ENCODE measurements around the gene PTOV1. TPM values are rescaled to one million over a fixed set of nuclear protein-coding genes. Genes with fewer than 3 reads are reported as not detected.

PTOV1 gene
- total RNA-seq, 2 donors from 2014 or later, result 179 to 252 TPM

GRCh38 chr19:49906879-49907564 is 56.1 kb downstream of the PTOV1 start:
- 88% methylated on average over 16 of the region's 16 CpGs for WGBS
- no peak for DNase-seq (ENCODE audit: low spot score)
- Histone ChIP-seq H3K9me3 (no peaks in the 10 kb centered on the region), H3K4me3 (no peak overlapping the region), H3K27me3 (replicated peaks; ENCODE audit: insufficient read depth) (no peaks in the 10 kb centered on the region), H3K4me1 (replicated peaks) (no peaks in the 10 kb centered on the region), H3K36me3 (no peaks in the 10 kb centered on the region), H3K27ac (no peak overlapping the region)
- intact Hi-C loops (cut with DNase I), result no loop called here
- TF ChIP-seq, protein P1, sequence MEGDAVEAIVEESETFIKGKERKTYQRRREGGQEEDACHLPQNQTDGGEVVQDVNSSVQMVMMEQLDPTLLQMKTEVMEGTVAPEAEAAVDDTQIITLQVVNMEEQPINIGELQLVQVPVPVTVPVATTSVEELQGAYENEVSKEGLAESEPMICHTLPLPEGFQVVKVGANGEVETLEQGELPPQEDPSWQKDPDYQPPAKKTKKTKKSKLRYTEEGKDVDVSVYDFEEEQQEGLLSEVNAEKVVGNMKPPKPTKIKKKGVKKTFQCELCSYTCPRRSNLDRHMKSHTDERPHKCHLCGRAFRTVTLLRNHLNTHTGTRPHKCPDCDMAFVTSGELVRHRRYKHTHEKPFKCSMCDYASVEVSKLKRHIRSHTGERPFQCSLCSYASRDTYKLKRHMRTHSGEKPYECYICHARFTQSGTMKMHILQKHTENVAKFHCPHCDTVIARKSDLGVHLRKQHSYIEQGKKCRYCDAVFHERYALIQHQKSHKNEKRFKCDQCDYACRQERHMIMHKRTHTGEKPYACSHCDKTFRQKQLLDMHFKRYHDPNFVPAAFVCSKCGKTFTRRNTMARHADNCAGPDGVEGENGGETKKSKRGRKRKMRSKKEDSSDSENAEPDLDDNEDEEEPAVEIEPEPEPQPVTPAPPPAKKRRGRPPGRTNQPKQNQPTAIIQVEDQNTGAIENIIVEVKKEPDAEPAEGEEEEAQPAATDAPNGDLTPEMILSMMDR (IDR thresholded peaks at IDR 0.05), result no peak
- TF ChIP-seq POLR2A (IDR thresholded peaks at IDR 0.05) (no peak), POLR2AphosphoS5 (IDR thresholded peaks at IDR 0.05) (no peak)

- WGBS, result 93% methylated on average over 23 of the region's 23 CpGs
- no peak for TF ChIP-seq POLR2AphosphoS5 (IDR thresholded peaks at IDR 0.05)
- TF ChIP-seq, protein P1 (IDR thresholded peaks at IDR 0.05), result no peak
- no peak for TF ChIP-seq POLR2A (IDR thresholded peaks at IDR 0.05)
Observed at GRCh38 chr19:49907745-49908446, 56.9 kb downstream of the PTOV1 start.

DNA sequence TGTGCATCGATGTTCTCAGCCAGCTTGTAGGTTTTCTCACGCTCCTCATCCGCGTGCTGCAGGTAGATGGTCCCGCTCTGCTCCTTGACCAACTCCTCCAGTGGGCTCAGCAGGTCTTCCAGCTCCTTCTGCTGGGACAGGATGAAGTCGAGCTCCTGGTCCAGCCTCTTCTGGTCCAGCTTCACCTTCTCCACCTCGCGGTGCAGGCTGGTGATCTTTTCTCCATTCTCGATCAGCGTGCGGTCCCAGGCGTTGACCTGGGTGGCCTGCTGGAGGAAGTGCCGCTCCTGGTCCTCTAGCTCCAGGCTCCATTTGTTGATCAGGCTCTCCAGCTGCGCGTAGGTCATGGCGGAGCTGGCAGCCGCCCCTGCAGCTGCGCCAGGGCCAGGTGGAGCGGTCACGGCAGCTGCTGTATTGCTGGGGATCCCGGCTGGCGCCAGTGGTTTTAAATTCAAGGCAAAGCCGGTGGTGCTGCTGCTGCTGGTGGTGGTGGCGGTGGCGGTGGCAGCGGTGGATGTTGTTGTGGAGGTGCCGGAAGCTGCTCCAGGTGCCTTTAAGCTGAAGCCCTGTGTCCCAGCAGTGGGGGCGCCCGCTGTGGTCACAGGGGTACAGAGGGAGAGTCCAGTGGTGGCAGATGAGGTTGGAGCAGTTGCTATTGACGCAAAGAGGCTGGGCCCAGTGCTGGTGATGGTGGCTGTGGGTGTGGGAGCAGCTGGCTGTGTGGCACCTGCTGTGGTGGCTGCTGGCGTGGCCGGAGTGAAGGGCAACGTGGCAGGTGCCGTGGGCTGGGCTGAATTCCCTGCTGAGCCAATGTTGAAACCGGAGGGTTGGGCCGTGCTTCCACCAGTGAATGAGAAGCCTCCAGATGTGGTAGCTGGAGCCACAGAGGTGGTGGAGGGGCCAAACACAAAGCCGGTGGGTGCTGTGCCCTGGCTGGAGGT is 57.8 kb downstream of the PTOV1 start:
- Histone ChIP-seq H3K9me3 (no peaks in the 10 kb centered on the region), H3K27me3 (replicated peaks; ENCODE audit: insufficient read depth) (no peaks in the 10 kb centered on the region), H3K36me3 (no peaks in the 10 kb centered on the region), H3K4me1 (replicated peaks) (no peaks in the 10 kb centered on the region), H3K27ac (no peak overlapping the region), H3K4me3 (no peak overlapping the region)
- intact Hi-C loops (cut with DNase I), result no loop called here
- DNase-seq (ENCODE audit: low spot score), result no peak
- no peak for TF ChIP-seq POLR2A (IDR thresholded peaks at IDR 0.05)
- TF ChIP-seq POLR2AphosphoS5 (IDR thresholded peaks at IDR 0.05), result no peak
- TF ChIP-seq, protein P1 (IDR thresholded peaks at IDR 0.05), result no peak
- 97% methylated on average over 37 of the region's 37 CpGs for WGBS

More at GRCh38 chr19:49907745-49908446, 56.9 kb downstream of the PTOV1 start:
- DNase-seq (ENCODE audit: low spot score), result no peak
- Histone ChIP-seq H3K27ac (no peak overlapping the region), H3K27me3 (replicated peaks; ENCODE audit: insufficient read depth) (no peaks in the 10 kb centered on the region), H3K4me3 (no peak overlapping the region), H3K36me3 (no peaks in the 10 kb centered on the region), H3K4me1 (replicated peaks) (no peaks in the 10 kb centered on the region), H3K9me3 (no peaks in the 10 kb centered on the region)
- intact Hi-C loops (cut with DNase I), result no loop called here

DNA sequence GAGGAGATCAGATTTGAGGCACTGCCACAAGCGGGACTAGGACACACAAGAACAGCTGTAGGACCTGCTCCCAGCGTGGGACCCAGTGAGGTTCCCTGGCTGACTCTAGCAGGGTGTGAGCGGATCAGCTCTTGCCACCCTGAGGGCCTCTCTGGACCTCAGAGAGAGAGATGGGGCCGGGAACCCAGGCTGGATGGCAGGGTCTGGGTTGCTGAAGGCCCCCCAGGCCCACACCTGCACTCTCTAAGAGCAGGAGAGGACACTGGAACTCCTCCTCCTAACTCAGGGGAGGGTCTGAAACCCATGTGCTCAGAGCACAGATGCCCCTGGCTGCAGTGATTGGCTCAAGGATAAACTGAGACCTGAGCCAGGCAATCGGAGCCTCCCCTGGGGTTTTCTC is 59.2 kb downstream of the PTOV1 start:
- intact Hi-C loops (cut with DNase I), result no loop called here
- DNase-seq (ENCODE audit: low spot score), result no peak
- 82% methylated on average over 5 of the region's 5 CpGs for WGBS
- H3K4me3 ChIP-seq, result no peak overlapping the region
- H3K27me3 ChIP-seq (replicated peaks; ENCODE audit: insufficient read depth), result no peaks in the 10 kb centered on the region
- H3K36me3 ChIP-seq, result no peaks in the 10 kb centered on the region
- no peaks in the 10 kb centered on the region for H3K4me1 ChIP-seq (replicated peaks)
- no peaks in the 10 kb centered on the region for H3K9me3 ChIP-seq
- no peak for TF ChIP-seq POLR2A (IDR thresholded peaks at IDR 0.05)
- TF ChIP-seq, protein P1 (IDR thresholded peaks at IDR 0.05), result no peak
- no peak for TF ChIP-seq POLR2AphosphoS5 (IDR thresholded peaks at IDR 0.05)
- no peak overlapping the region for H3K27ac ChIP-seq

Small RNA genes within 50 kb of the gene (microRNA-seq; reads per million reads assigned to microRNA genes)
- gene MIR4749 (1.8 reads per million, percentile 26 among the genes with 10 or more reads in this experiment), gene MIR4750 (1.3 reads per million, percentile 14 among the genes with 10 or more reads in this experiment), gene MIR6800 (not detected)

Small RNA genes within 50 kb of the gene (small RNA-seq; reads per million reads assigned to genes)
- 0 to 0.09 reads per million in 2 donors for gene MIR4749

Other genes starting within 250 kb of the PTOV1 start
- gene RRAS, start 211.0 kb upstream of the PTOV1 start, total RNA-seq, result 10 to 100 TPM; 59.1 to 72.3 TPM
- 10 to 100 TPM; 47.9 to 80.8 TPM for gene SCAF1, start 208.9 kb upstream of the PTOV1 start, total RNA-seq
- 10 to 100 TPM; 53.4 to 58.0 TPM for gene IRF3, start 185.3 kb upstream of the PTOV1 start, total RNA-seq
- 10 to 100 TPM; 11.6 to 11.7 TPM for gene BCL2L12, start 185.2 kb upstream of the PTOV1 start, total RNA-seq
- gene PRMT1, start 173.9 kb upstream of the PTOV1 start, total RNA-seq, result 100 to 1,000 TPM; 142 to 300 TPM
- 1 to 10 TPM in 1 of 2 donors, under 1 TPM in 1; 0.68 to 6.1 TPM for gene ADM5, start 161.6 kb upstream of the PTOV1 start, total RNA-seq
- 1 to 10 TPM in 1 of 2 donors, under 1 TPM in 1; 0.96 to 5.5 TPM for gene CPT1C, start 160.0 kb upstream of the PTOV1 start, total RNA-seq
- 10 to 100 TPM in 1 of 2 donors, not detected in 1; 10.6 TPM for gene TSKS, start 87.9 kb upstream of the PTOV1 start, total RNA-seq
- 100 to 1,000 TPM in 1 of 2 donors, 10 to 100 TPM in 1; 62.7 to 252 TPM for gene AP2A1, start 84.2 kb upstream of the PTOV1 start, total RNA-seq
- 10 to 100 TPM; 39.2 to 45.4 TPM for gene FUZ, start 37.9 kb upstream of the PTOV1 start, total RNA-seq
- gene MED25, start 32.9 kb upstream of the PTOV1 start, total RNA-seq, result 100 to 1,000 TPM in 1 of 2 donors, 10 to 100 TPM in 1; 38.4 to 173 TPM
- gene PNKP, start 16.4 kb downstream of the PTOV1 start, total RNA-seq, result 100 to 1,000 TPM in 1 of 2 donors, 10 to 100 TPM in 1; 64.9 to 128 TPM
- gene AKT1S1, start 26.2 kb downstream of the PTOV1 start, total RNA-seq, result 10 to 100 TPM; 27.6 to 30.2 TPM
- gene TBC1D17, start 26.5 kb downstream of the PTOV1 start, total RNA-seq, result 10 to 100 TPM; 33.0 to 51.4 TPM
- gene IL4I1, start 45.7 kb downstream of the PTOV1 start, total RNA-seq, result 1 to 10 TPM in 1 of 2 donors, under 1 TPM in 1; 0.14 to 2.5 TPM
- 10 to 100 TPM; 14.0 to 16.4 TPM for gene ATF5, start 78.0 kb downstream of the PTOV1 start, total RNA-seq
- gene NUP62, start 78.3 kb downstream of the PTOV1 start, total RNA-seq, result 10 to 100 TPM; 44.4 to 76.9 TPM
- 1 to 10 TPM in 1 of 2 donors, under 1 TPM in 1; 0.68 to 1.0 TPM for gene SIGLEC11, start 110.0 kb downstream of the PTOV1 start, total RNA-seq
- 10 to 100 TPM; 47.8 to 76.5 TPM for gene VRK3, start 174.2 kb downstream of the PTOV1 start, total RNA-seq
- gene ZNF473, start 174.8 kb downstream of the PTOV1 start, total RNA-seq, result 10 to 100 TPM; 16.7 to 26.0 TPM

Data from prostate gland (tissue), 2 donors.